ENCODE measurements around the gene MASP1.
A peak's percentile ranks its signal among the peaks of the same experiment; 100 is the strongest.

The MASP1 gene

GRCh38 chr3:187264911-187265310 lies 26.6 kb downstream of the MASP1 start:
- DNase-seq (ENCODE audit: low read depth): no peak

- DNase-seq (ENCODE audit: low read depth): peak; percentile 50
These were observed 27.5 kb downstream of the MASP1 start for GRCh38 chr3:187264021-187264420.

- no peak for DNase-seq (ENCODE audit: low read depth)
These were observed 28.3 kb downstream of the MASP1 start for GRCh38 chr3:187263270-187263669.

- DNase-seq (ENCODE audit: low read depth): no peak
These were observed 29.2 kb downstream of the MASP1 start for GRCh38 chr3:187262360-187262759.

- peak; percentile 92 for DNase-seq (ENCODE audit: low read depth)
These were observed 30.0 kb downstream of the MASP1 start for GRCh38 chr3:187261541-187261969.

- DNase-seq (ENCODE audit: low read depth): no peak
These were observed 32.4 kb downstream of the MASP1 start for GRCh38 chr3:187259171-187259570.

GRCh38 chr3:187257992-187258692 lies 33.4 kb downstream of the MASP1 start:
- DNase-seq (ENCODE audit: low read depth): no peak

- DNase-seq (ENCODE audit: low read depth): no peak
These were observed 34.1 kb downstream of the MASP1 start for GRCh38 chr3:187257471-187257870.

GRCh38 chr3:187256051-187256616 lies 35.4 kb downstream of the MASP1 start:
- no peak for DNase-seq (ENCODE audit: low read depth)

GRCh38 chr3:187255314-187255713 lies 36.2 kb downstream of the MASP1 start:
- DNase-seq (ENCODE audit: low read depth): no peak

GRCh38 chr3:187252311-187252710 lies 39.2 kb downstream of the MASP1 start:
- DNase-seq (ENCODE audit: low read depth): no peak

GRCh38 chr3:187251599-187251998 lies 39.9 kb downstream of the MASP1 start:
- no peak for DNase-seq (ENCODE audit: low read depth)

GRCh38 chr3:187247398-187247797 lies 44.1 kb downstream of the MASP1 start:
- DNase-seq (ENCODE audit: low read depth): no peak

- no peak for DNase-seq (ENCODE audit: low read depth)
These were observed 47.5 kb downstream of the MASP1 start for GRCh38 chr3:187243933-187244524.

GRCh38 chr3:187242900-187243299 lies 48.6 kb downstream of the MASP1 start:
- DNase-seq (ENCODE audit: low read depth): no peak

GRCh38 chr3:187242435-187242834 lies 49.1 kb downstream of the MASP1 start:
- no peak for DNase-seq (ENCODE audit: low read depth)

GRCh38 chr3:187238835-187239234 lies 52.7 kb downstream of the MASP1 start:
- DNase-seq (ENCODE audit: low read depth): peak; percentile 55

GRCh38 chr3:187238239-187238638 lies 53.3 kb downstream of the MASP1 start:
- DNase-seq (ENCODE audit: low read depth): no peak

GRCh38 chr3:187237741-187238140 lies 53.8 kb downstream of the MASP1 start:
- DNase-seq (ENCODE audit: low read depth): no peak

- DNase-seq (ENCODE audit: low read depth): no peak
These were observed 54.6 kb downstream of the MASP1 start for GRCh38 chr3:187236962-187237361.

GRCh38 chr3:187230011-187230410 lies 61.5 kb downstream of the MASP1 start:
- DNase-seq (ENCODE audit: low read depth): no peak

- no peak for DNase-seq (ENCODE audit: low read depth)
These were observed 62.8 kb downstream of the MASP1 start for GRCh38 chr3:187228740-187229139.

- DNase-seq (ENCODE audit: low read depth): no peak
These were observed 63.8 kb downstream of the MASP1 start for GRCh38 chr3:187227658-187228258.

All from GM04503 (cell line).